Measurements from ENCODE around the gene LIMCH1. TPM values are rescaled to one million over a fixed set of nuclear protein-coding genes. Genes with fewer than 3 reads are reported as not detected.
"Not testable (repeated sequence)": the region's sequence is repeated elsewhere in the genome, so short reads cannot be mapped to it uniquely, and the experiment has no call there.

LIMCH1 gene
- total and polyA plus RNA-seq, 7 donors: 0.46 to 26.0 (median 6.7) TPM

- peaks cover 0 to 4% (median 0%) of the 10 kb centered on the region in 4 donors for H3K9me3 ChIP-seq
- H3K27me3 ChIP-seq: no peaks in the 10 kb centered on the region
- DNase-seq: no peak
- no peaks in the 10 kb centered on the region for H3K36me3 ChIP-seq
- TF ChIP-seq CTCF (IDR thresholded peaks at IDR 0.05): no peak
- no peak for TF ChIP-seq POLR2A (IDR thresholded peaks at IDR 0.05)
- TF ChIP-seq POLR2AphosphoS5 (IDR thresholded peaks at IDR 0.05): no peak
- TF ChIP-seq EP300 (IDR thresholded peaks at IDR 0.05): no peak
- intact Hi-C loops (cut with DNase I): no loop called here
- no peak overlapping the region for H3K27ac ChIP-seq
- H3K4me3 ChIP-seq: no peak overlapping the region
- WGBS, 2 donors: 29 to 37% methylated on average over 12 of the region's 12 CpGs
- no peaks in the 10 kb centered on the region for H3K4me1 ChIP-seq
These were observed 193.7 kb downstream of the LIMCH1 start for GRCh38 chr4:41731569-41732126.

DNA sequence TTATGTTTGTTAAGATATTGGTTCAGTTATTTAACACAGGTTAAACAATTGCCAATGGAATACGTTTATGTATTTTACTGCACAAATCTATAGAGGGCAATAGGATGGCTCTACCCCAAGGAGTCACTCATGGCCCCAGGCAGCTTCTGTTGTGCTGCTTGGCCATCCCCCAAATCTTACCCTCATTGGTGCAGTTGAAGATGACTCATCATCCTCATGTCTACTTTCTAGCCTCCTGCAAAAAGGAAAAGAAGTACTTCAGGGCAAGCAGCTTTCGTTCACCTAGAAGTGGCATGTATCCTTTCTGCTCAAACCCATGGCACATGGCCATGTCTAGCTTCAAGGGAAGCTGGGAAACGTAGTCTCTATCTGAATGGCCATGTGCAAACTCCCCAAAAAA, 196.4 kb downstream of the LIMCH1 start:
- no peak for TF ChIP-seq POLR2A (IDR thresholded peaks at IDR 0.05)
- TF ChIP-seq EP300 (IDR thresholded peaks at IDR 0.05): no peak
- TF ChIP-seq POLR2AphosphoS5 (IDR thresholded peaks at IDR 0.05): no peak
- no peak for TF ChIP-seq CTCF (IDR thresholded peaks at IDR 0.05)
- DNase-seq: no peak
- Histone ChIP-seq H3K27me3 (peaks cover 0 to 7% (median 0%) of the 10 kb centered on the region in 3 donors), H3K4me3 (no peak overlapping the region), H3K9me3 (no peaks in the 10 kb centered on the region), H3K27ac (no peak overlapping the region), H3K4me1 (no peaks in the 10 kb centered on the region), H3K36me3 (no peaks in the 10 kb centered on the region)
- WGBS, 2 donors: 51 to 77% methylated on average over 3 of the region's 3 CpGs
- intact Hi-C loops (cut with DNase I): no loop called here

DNA sequence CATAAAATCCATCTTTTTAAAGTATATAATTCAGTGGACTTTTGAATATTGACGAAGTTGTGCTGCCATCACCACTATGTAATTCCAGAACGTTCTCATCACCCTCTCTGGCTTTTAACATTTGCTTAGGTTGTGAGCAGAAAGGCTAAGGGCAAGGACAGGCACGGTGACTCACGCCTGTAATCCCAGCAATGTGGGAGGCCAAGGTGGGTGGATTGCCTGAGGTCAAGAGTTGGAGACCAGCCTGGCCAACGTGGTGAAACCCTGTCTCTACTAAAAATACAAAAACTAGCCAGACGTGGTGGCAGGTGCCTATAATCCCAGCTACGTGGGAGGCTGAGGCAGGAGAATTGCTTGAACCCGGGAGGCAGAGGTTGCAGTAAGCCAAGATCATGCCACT, 199.5 kb downstream of the LIMCH1 start:
- 73 to 79% methylated on average over 8 of the region's 8 CpGs for WGBS, 2 donors
- peaks cover 0 to 20% (median 0%) of the 10 kb centered on the region in 3 donors for H3K27me3 ChIP-seq
- DNase-seq; H3K4me1 ChIP-seq; H3K27ac ChIP-seq; H3K4me3 ChIP-seq; H3K36me3 ChIP-seq; intact Hi-C loops (cut with DNase I); H3K9me3 ChIP-seq: not testable (repeated sequence)

GRCh38 chr4:41741354-41741753, 203.4 kb downstream of the LIMCH1 start:
- 66 to 75% methylated on average over 2 of the region's 2 CpGs for WGBS, 2 donors
- H3K27ac ChIP-seq: no peak overlapping the region
- DNase-seq: no peak
- peaks cover 0 to 4% (median 0%) of the 10 kb centered on the region in 4 donors for H3K9me3 ChIP-seq
- peaks cover 13 to 51% (median 20%) of the 10 kb centered on the region in 3 donors for H3K27me3 ChIP-seq
- H3K36me3 ChIP-seq: no peaks in the 10 kb centered on the region
- H3K4me1 ChIP-seq: peaks cover 0 to 3% (median 0%) of the 10 kb centered on the region in 4 donors
- no peak overlapping the region for H3K4me3 ChIP-seq
- intact Hi-C loops (cut with DNase I): no loop called here
- TF ChIP-seq CTCF (IDR thresholded peaks at IDR 0.05) (no peak), EP300 (IDR thresholded peaks at IDR 0.05) (no peak), POLR2AphosphoS5 (IDR thresholded peaks at IDR 0.05) (no peak), POLR2A (IDR thresholded peaks at IDR 0.05) (no peak)

DNA sequence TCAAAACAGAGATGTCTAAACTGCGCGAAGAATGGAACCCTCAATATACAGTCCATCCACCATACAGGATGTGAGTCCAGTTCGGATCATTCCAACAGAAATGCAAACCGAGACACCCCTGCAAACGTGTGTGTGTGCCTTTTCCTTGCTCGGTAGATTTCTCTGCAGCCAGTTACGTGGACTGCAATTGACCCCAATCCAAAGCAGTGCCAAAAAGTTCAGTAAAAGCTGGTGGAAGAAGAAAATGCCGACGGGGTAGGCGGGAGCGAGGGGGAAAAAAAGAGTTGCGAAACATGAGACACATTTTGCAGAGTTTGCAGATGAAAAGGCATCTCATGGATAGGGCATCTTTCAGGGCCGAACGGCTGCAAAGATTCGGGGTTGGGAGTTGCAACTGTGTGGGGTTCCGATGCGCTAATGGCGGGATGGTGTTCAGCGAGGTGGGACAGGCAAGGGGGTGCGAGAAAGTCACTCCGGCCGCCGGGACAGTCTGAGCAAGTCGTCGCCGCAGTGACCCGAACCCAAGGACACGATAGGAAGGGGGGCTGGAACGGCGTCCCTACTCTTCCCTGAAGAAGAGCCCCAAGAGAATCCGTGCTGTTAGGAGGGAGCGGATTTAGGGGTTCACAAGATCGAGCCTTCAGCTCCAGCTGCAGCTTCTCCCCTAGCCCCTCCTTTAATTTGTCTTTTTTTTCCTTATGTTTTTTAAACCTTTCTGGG, 206.8 kb downstream of the LIMCH1 start:
- peaks cover 33 to 77% (median 49%) of the 10 kb centered on the region in 3 donors for H3K27me3 ChIP-seq
- no peak overlapping the region for H3K27ac ChIP-seq
- intact Hi-C loops (cut with DNase I): no loop called here
- DNase-seq: no peak
- H3K9me3 ChIP-seq: peaks cover 0 to 4% (median 0%) of the 10 kb centered on the region in 4 donors
- H3K36me3 ChIP-seq: no peaks in the 10 kb centered on the region
- 11 to 24% methylated on average over 33 of the region's 33 CpGs for WGBS, 2 donors
- no peak overlapping the region for H3K4me3 ChIP-seq
- H3K4me1 ChIP-seq: peaks cover 0 to 14% (median 3%) of the 10 kb centered on the region in 4 donors
- no peak for TF ChIP-seq CTCF (IDR thresholded peaks at IDR 0.05)
- no peak for TF ChIP-seq EP300 (IDR thresholded peaks at IDR 0.05)
- TF ChIP-seq POLR2A (IDR thresholded peaks at IDR 0.05): no peak
- no peak for TF ChIP-seq POLR2AphosphoS5 (IDR thresholded peaks at IDR 0.05)
